Neural cell (in vitro differentiated cells): Measurements from ENCODE around the gene HEBP1. TPM values are rescaled to one million over a fixed set of nuclear protein-coding genes. Genes with fewer than 3 reads are reported as not detected.

Experiments used
- H2AFZ ChIP-seq: fragments of 200-600, 300-800 bp; sonication (generic), shearing (Covaris generic); 2 replicates; pipeline ENCODE4 v1.6.0; 2014; ENCODE audit warnings: low read depth, mild to moderate bottlenecking, antibody characterized with exemption, low read length, moderate library complexity
- H3F3A ChIP-seq: fragments of 200-600 bp; shearing (Covaris generic); 2 replicates; pipeline ENCODE4 v1.6.1; 2016; ENCODE audit warnings: mild to moderate bottlenecking, moderate library complexity, mixed read lengths, antibody characterized with exemption, low read length; ENCODE audit not compliant: insufficient read depth, poor library complexity, severe bottlenecking
- H3K27ac ChIP-seq: fragments of 200-600, 300-800 bp; sonication (generic), shearing (Covaris generic); 2 replicates; pipeline ENCODE4 v1.5.1; 2014; ENCODE audit warnings: mild to moderate bottlenecking, low read length, moderate library complexity
- H3K27me3 ChIP-seq: fragments of 300-800, 200-600 bp; sonication (generic), shearing (Covaris generic); 2 replicates; pipeline ENCODE4 v1.6.0; 2014; ENCODE audit warnings: mild to moderate bottlenecking, low read depth, low read length, moderate library complexity; ENCODE audit not compliant: insufficient read depth
- H3K36me3 ChIP-seq: fragments of 300-800, 200-600 bp; sonication (generic), shearing (Covaris generic); 2 replicates; pipeline ENCODE4 v1.5.1; 2014; ENCODE audit warnings: mild to moderate bottlenecking, antibody characterized with exemption, low read length, moderate library complexity; ENCODE audit not compliant: insufficient read depth
- H3K4me2 ChIP-seq: fragments of 300-800, 200-600 bp; sonication (generic), shearing (Covaris generic); 2 replicates; pipeline ENCODE4 v1.6.0; 2014; ENCODE audit warnings: mild to moderate bottlenecking, low read length
- H3K4me3 ChIP-seq: fragments of 300-800, 200-600 bp; sonication (generic), shearing (Covaris generic); 2 replicates; pipeline ENCODE4 v1.5.1; 2014; ENCODE audit warnings: mild to moderate bottlenecking, low read length, moderate library complexity
- H3K79me2 ChIP-seq: fragments of 200-600 bp; shearing (Covaris generic); replicated peaks from 2 replicates; pipeline ENCODE4 v1.6.0; 2014; ENCODE audit warnings: mild to moderate bottlenecking, low read length, moderate library complexity; ENCODE audit not compliant: insufficient read depth
- H3K9ac ChIP-seq: fragments of 300-800, 200-600 bp; sonication (generic), shearing (Covaris generic); 2 replicates; pipeline ENCODE4 v1.6.1; 2016; ENCODE audit warnings: mild to moderate bottlenecking, low read length, mixed read lengths
- H3K9me2 ChIP-seq: fragments of 200-600 bp; shearing (Covaris generic); 2 replicates; pipeline ENCODE4 v1.6.1; 2016; ENCODE audit warnings: mild to moderate bottlenecking, low read length, mixed read lengths; ENCODE audit not compliant: insufficient read depth
- H3K9me3 ChIP-seq: fragments of 200-600, 300-800 bp; sonication (generic), shearing (Covaris generic); 2 replicates; pipeline ENCODE4 v1.6.1; 2016; ENCODE audit warnings: mild to moderate bottlenecking, mixed run types, low read length, moderate library complexity, mixed read lengths
- H4K20me1 ChIP-seq: fragments of 200-600 bp; shearing (Covaris generic); 2 replicates; pipeline ENCODE4 v1.6.1; 2016; ENCODE audit warnings: mild to moderate bottlenecking, mixed run types; ENCODE audit not compliant: insufficient read depth
- EP300 ChIP-seq: fragments of 450-650 bp; conservative IDR thresholded peaks from 2 replicates; pipeline ENCODE4 v1.6.1; 2014; ENCODE audit warnings: antibody characterized with exemption, mild to moderate bottlenecking, moderate library complexity; ENCODE audit not compliant: poor library complexity, severe bottlenecking
- EZH2 ChIP-seq: fragments of 200-600, 300-800 bp; shearing (Covaris generic), sonication (generic); IDR thresholded peaks from 2 replicates; pipeline ENCODE4 v1.6.1; 2014; ENCODE audit warnings: antibody characterized with exemption, low read length, borderline replicate concordance, mild to moderate bottlenecking; ENCODE audit not compliant: insufficient read depth, poor library complexity, severe bottlenecking
- MXI1 ChIP-seq: fragments of 450-650 bp; conservative IDR thresholded peaks from 2 replicates; pipeline ENCODE4 v1.6.1; 2014; ENCODE audit warnings: antibody characterized with exemption, mild to moderate bottlenecking; ENCODE audit not compliant: poor library complexity, severe bottlenecking
- POLR2AphosphoS5 ChIP-seq: IDR thresholded peaks from 2 replicates; pipeline ENCODE4 v1.6.1; 2012
- RAD21 ChIP-seq: fragments of 450-650 bp; conservative IDR thresholded peaks from 2 replicates; pipeline ENCODE4 v1.6.1; 2014; ENCODE audit warnings: antibody characterized with exemption, mild to moderate bottlenecking, moderate library complexity
- SMC3 ChIP-seq: fragments of 450-650 bp; conservative IDR thresholded peaks from 2 replicates; pipeline ENCODE4 v1.6.1; 2014; ENCODE audit warnings: antibody characterized with exemption, mild to moderate bottlenecking, moderate library complexity; ENCODE audit not compliant: poor library complexity
- TAF1 ChIP-seq: IDR thresholded peaks from 2 replicates; pipeline ENCODE4 v1.6.1; 2012; ENCODE audit warnings: low read depth
- polyA plus RNA-seq: library from polyadenylated mRNA; depleted of rRNA; stranded (reverse); fragments of >200 nt; gene quantifications from 2 replicates; pipeline ENCODE4 v1.2.3, GENCODE V29; 2014
- TF ChIP-seq, protein P1 (sequence below): IDR thresholded peaks from 2 replicates; pipeline ENCODE4 v1.6.1; 2012; ENCODE audit warnings: borderline replicate concordance
- TF ChIP-seq, protein P2 (sequence below): fragments of 450-650 bp; IDR thresholded peaks from 2 replicates; pipeline ENCODE4 v1.5.1; 2014; ENCODE audit warnings: antibody characterized with exemption, mild to moderate bottlenecking, moderate library complexity; ENCODE audit not compliant: poor library complexity, severe bottlenecking

Gene HEBP1
- polyA plus RNA-seq, 1 donor from 2014 or later, result 1.2 TPM

DNA sequence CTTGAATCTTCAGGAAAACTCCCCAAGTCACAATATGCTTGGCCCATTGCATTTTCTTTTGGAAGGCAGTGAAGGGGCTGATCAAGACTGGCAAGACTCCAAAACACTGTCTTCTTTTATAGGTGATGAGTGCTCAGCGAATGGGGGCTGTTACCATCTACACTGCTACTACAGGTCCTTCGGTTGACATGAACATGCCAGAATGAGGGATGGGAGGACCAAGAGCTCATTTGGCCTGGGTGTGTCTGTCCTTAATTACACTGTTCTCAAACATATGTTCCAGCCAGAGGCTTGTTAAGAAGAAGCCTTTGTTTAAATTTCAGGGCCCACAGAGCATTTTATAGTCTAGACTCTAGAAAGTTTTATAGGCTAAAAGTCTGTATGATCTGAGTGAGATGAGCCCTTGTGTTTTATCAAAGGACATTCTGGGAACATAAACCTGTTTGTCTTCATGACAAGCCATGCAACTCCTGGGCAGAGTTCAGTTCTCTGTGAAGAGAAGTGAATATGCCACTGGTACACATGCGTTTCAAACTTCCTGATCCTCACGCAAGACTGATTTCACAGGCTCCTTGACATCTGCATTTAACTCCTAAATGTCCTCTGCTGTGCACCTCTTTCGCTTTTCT, 39.4 kb upstream of the HEBP1 start:
- Histone ChIP-seq H3K4me2 (no peak overlapping the region), H4K20me1 (no peaks in the 10 kb centered on the region), H3K27me3 (no peaks in the 10 kb centered on the region), H3K9ac (no peak overlapping the region), H3K27ac (no peak overlapping the region), H2AFZ (no peak overlapping the region), H3F3A (no peaks in the 10 kb centered on the region), H3K9me3 (no peaks in the 10 kb centered on the region), H3K79me2 (no peaks in the 10 kb centered on the region), H3K36me3 (no peaks in the 10 kb centered on the region), H3K4me3 (no peak overlapping the region), H3K9me2 (no peaks in the 10 kb centered on the region)
- TF ChIP-seq MXI1, result no peak
- no peak for TF ChIP-seq EZH2
- no peak for TF ChIP-seq SMC3
- TF ChIP-seq, protein P1, sequence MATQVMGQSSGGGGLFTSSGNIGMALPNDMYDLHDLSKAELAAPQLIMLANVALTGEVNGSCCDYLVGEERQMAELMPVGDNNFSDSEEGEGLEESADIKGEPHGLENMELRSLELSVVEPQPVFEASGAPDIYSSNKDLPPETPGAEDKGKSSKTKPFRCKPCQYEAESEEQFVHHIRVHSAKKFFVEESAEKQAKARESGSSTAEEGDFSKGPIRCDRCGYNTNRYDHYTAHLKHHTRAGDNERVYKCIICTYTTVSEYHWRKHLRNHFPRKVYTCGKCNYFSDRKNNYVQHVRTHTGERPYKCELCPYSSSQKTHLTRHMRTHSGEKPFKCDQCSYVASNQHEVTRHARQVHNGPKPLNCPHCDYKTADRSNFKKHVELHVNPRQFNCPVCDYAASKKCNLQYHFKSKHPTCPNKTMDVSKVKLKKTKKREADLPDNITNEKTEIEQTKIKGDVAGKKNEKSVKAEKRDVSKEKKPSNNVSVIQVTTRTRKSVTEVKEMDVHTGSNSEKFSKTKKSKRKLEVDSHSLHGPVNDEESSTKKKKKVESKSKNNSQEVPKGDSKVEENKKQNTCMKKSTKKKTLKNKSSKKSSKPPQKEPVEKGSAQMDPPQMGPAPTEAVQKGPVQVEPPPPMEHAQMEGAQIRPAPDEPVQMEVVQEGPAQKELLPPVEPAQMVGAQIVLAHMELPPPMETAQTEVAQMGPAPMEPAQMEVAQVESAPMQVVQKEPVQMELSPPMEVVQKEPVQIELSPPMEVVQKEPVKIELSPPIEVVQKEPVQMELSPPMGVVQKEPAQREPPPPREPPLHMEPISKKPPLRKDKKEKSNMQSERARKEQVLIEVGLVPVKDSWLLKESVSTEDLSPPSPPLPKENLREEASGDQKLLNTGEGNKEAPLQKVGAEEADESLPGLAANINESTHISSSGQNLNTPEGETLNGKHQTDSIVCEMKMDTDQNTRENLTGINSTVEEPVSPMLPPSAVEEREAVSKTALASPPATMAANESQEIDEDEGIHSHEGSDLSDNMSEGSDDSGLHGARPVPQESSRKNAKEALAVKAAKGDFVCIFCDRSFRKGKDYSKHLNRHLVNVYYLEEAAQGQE, result no peak
- no peak for TF ChIP-seq POLR2AphosphoS5
- no peak for TF ChIP-seq EP300
- TF ChIP-seq RAD21, result no peak
- TF ChIP-seq TAF1, result no peak
- TF ChIP-seq, protein P2, sequence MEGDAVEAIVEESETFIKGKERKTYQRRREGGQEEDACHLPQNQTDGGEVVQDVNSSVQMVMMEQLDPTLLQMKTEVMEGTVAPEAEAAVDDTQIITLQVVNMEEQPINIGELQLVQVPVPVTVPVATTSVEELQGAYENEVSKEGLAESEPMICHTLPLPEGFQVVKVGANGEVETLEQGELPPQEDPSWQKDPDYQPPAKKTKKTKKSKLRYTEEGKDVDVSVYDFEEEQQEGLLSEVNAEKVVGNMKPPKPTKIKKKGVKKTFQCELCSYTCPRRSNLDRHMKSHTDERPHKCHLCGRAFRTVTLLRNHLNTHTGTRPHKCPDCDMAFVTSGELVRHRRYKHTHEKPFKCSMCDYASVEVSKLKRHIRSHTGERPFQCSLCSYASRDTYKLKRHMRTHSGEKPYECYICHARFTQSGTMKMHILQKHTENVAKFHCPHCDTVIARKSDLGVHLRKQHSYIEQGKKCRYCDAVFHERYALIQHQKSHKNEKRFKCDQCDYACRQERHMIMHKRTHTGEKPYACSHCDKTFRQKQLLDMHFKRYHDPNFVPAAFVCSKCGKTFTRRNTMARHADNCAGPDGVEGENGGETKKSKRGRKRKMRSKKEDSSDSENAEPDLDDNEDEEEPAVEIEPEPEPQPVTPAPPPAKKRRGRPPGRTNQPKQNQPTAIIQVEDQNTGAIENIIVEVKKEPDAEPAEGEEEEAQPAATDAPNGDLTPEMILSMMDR, result no peak

DNA sequence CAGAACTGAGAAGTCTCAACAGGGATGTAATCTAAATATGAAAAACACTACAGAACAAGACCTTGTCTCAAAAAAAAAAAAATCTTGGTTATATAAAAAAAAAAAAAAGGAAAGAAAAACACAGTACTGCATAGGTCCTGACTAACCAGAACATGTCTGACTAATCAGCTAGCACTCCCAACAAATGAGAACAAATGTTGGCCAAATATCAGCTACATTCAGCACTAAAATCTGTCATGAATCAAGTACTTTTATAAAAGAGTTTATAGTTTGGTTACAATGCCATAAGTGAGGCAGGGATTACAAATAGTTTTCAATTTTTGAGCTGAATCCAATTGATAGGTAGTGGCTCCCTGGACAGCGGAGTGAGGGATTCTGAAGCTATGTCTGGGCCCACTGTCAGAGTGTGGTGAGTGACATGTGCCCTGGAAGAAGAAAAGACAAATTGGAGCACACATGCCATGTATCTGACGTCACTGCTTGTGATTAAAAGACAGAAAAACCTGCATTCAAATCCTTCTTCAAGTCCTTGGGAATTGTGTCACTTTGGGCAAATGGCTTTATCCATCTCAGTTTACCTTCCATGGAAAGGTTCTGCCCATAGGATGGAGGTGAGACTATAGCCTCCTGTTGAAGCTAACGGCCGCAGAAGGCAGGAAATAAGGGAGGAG, 38.6 kb upstream of the HEBP1 start:
- H2AFZ ChIP-seq, result no peak overlapping the region
- no peak overlapping the region for H3K4me2 ChIP-seq
- H4K20me1 ChIP-seq, result no peaks in the 10 kb centered on the region
- H3K9me3 ChIP-seq, result no peaks in the 10 kb centered on the region
- no peak overlapping the region for H3K4me3 ChIP-seq
- no peaks in the 10 kb centered on the region for H3F3A ChIP-seq
- no peak overlapping the region for H3K9ac ChIP-seq
- H3K27ac ChIP-seq, result no peak overlapping the region
- no peaks in the 10 kb centered on the region for H3K36me3 ChIP-seq
- no peaks in the 10 kb centered on the region for H3K79me2 ChIP-seq
- TF ChIP-seq POLR2AphosphoS5, result no peak
- TF ChIP-seq, protein P2, result no peak
- TF ChIP-seq EZH2, result no peak
- TF ChIP-seq EP300, result no peak
- TF ChIP-seq TAF1, result no peak
- TF ChIP-seq MXI1, result no peak
- no peak for TF ChIP-seq RAD21
- TF ChIP-seq, protein P1, result no peak
- TF ChIP-seq SMC3, result no peak
- H3K27me3 ChIP-seq, result no peaks in the 10 kb centered on the region
- no peaks in the 10 kb centered on the region for H3K9me2 ChIP-seq
